GM12878 (cell line): Measurements from ENCODE around the gene FGD5. TPM values are rescaled to one million over a fixed set of nuclear protein-coding genes. Genes with fewer than 3 reads are reported as not detected.

Source experiments
- ATAC-seq: fragments of 200-7000 bp; cut with Tn5 transposase; 3 replicates; pipeline ENCODE4 v1.9.1; 2020; ENCODE audit warnings: mild to moderate bottlenecking, moderate library complexity
- BruUV-seq: library from RNA; stranded (reverse); fragments of 400-500 nt; replicated peaks from 2 replicates; lab custom pipeline; 2021; lab: Mats Ljungman, UMichigan
- CTCF ChIA-PET: fragments of 300-600 bp; sonication (Branson Sonifier 250); formaldehyde crosslinking; extraction: SDS; loops from one replicate; lab custom pipeline; 2021; ENCODE audit warnings: inconsistent platforms; lab: Yijun Ruan, JAX
- POLR2A ChIA-PET: fragments of 350-600 bp; formaldehyde crosslinking; extraction: SDS; loops from one replicate; lab custom pipeline; 2021; ENCODE audit warnings: inconsistent platforms; lab: Charles Lee
- RAD21 ChIA-PET: fragments of 300-600 bp; sonication (Branson Sonifier 250); formaldehyde crosslinking; loops from one replicate; lab custom pipeline; 2023; ENCODE audit warnings: antibody characterized with exemption; ENCODE audit not compliant: unreplicated experiment; lab: Charles Lee
- SMC1A ChIA-PET: fragments of 300-600 bp; sonication (Branson Sonifier 250); formaldehyde crosslinking; loops from one replicate; lab custom pipeline; 2023; ENCODE audit not compliant: unreplicated experiment, uncharacterized antibody; lab: Charles Lee
- DNase-seq: peaks from one replicate; pipeline ENCODE4 v3.0.0-alpha.2; 2011; ENCODE audit warnings: low read depth, low spot score
- FAIRE-seq: peaks from 3 replicates; lab custom pipeline; 2011; peaks lifted over from hg19 to GRCh38; lab: Jason Lieb, UNC
- H2AFZ ChIP-seq: 2 replicates; pipeline ENCODE4 v1.6.0; 2011; ENCODE audit warnings: low read depth, low read length, control low read depth; ENCODE audit not compliant: control insufficient read depth
- H3K27ac ChIP-seq: 2 replicates; pipeline ENCODE4 v1.5.1; 2011; ENCODE audit warnings: control low read depth; ENCODE audit not compliant: control insufficient read depth, insufficient read depth
- H3K27me3 ChIP-seq, 2 experiments: replicated peaks in 1 of 2; 2 replicates each; pipeline versions ENCODE4 v1.6.0 to v1.6.1; 2011; ENCODE audit warnings: low read length in 1 of 2; ENCODE audit not compliant: control insufficient read depth in 2 of 2, insufficient read depth in 2 of 2
- H3K36me3 ChIP-seq, 2 experiments: 2 replicates each; pipeline ENCODE4 v1.5.1; 2011; ENCODE audit warnings: low read length in 1 of 2; ENCODE audit not compliant: control insufficient read depth in 2 of 2, insufficient read depth in 2 of 2
- H3K4me1 ChIP-seq: 2 replicates; pipeline ENCODE4 v1.6.1; 2011; ENCODE audit warnings: mild to moderate bottlenecking, low read length, moderate library complexity, mixed read lengths; ENCODE audit not compliant: control insufficient read depth, insufficient read depth
- H3K4me2 ChIP-seq: 2 replicates; pipeline ENCODE4 v1.6.0; 2011; ENCODE audit warnings: control low read depth; ENCODE audit not compliant: control insufficient read depth, insufficient read depth
- H3K4me3 ChIP-seq: fragments of 200-600 bp; sonication (generic); 2 replicates; pipeline ENCODE4 v1.5.1; 2016
- H3K79me2 ChIP-seq: 2 replicates; pipeline ENCODE4 v1.6.0; 2011; ENCODE audit warnings: low read length; ENCODE audit not compliant: control insufficient read depth, insufficient read depth
- H3K9ac ChIP-seq: 2 replicates; pipeline ENCODE4 v1.8.0; 2011; ENCODE audit warnings: low read length, control low read depth, mixed read lengths; ENCODE audit not compliant: control insufficient read depth, insufficient read depth
- H3K9me3 ChIP-seq: replicated peaks from 3 replicates; pipeline ENCODE4 v1.5.1; 2011; ENCODE audit warnings: mild to moderate bottlenecking, low read length; ENCODE audit not compliant: control insufficient read depth, insufficient read depth
- H4K20me1 ChIP-seq: 2 replicates; pipeline ENCODE4 v1.6.0; 2011; ENCODE audit not compliant: control insufficient read depth, insufficient read depth
- ATF7 ChIP-seq: fragments of 450-650 bp; IDR thresholded peaks from 2 replicates; pipeline ENCODE4 v1.6.1; 2016; ENCODE audit warnings: low read depth, mild to moderate bottlenecking
- BACH1 ChIP-seq: fragments of 450-650 bp; IDR thresholded peaks from 2 replicates; pipeline ENCODE4 v1.6.1; 2017; ENCODE audit warnings: mild to moderate bottlenecking, borderline replicate concordance
- BMI1 ChIP-seq: fragments of 450-650 bp; IDR thresholded peaks from 2 replicates; pipeline ENCODE4 v1.6.1; 2016; ENCODE audit warnings: mild to moderate bottlenecking, moderate library complexity, borderline replicate concordance
- CBFB ChIP-seq: IDR thresholded peaks from 2 replicates; pipeline ENCODE4 v1.6.1; 2016; ENCODE audit warnings: antibody characterized with exemption, low read depth
- CHD2 ChIP-seq: IDR thresholded peaks from 2 replicates; pipeline ENCODE4 v1.6.1; 2011; ENCODE audit warnings: low read depth, low read length, improper control_type of control experiment, borderline replicate concordance
- ELK1 ChIP-seq: IDR thresholded peaks from 2 replicates; pipeline ENCODE4 v1.6.1; 2012; ENCODE audit warnings: low read depth, low read length, improper control_type of control experiment
- FOS ChIP-seq: IDR thresholded peaks from 3 replicates; pipeline ENCODE4 v1.6.1; 2011; ENCODE audit warnings: borderline replicate concordance; ENCODE audit not compliant: insufficient read length; ENCODE audit errors: extremely low read depth
- IKZF2 ChIP-seq, 2 experiments: fragments of 450-650 bp; IDR thresholded peaks; 2 replicates each; pipeline ENCODE4 v1.6.1; 2017; ENCODE audit warnings: mild to moderate bottlenecking in 2 of 2, moderate library complexity in 2 of 2
- IRF4 ChIP-seq: IDR thresholded peaks from 2 replicates; pipeline ENCODE4 v1.6.1; 2011; ENCODE audit warnings: low read depth, low read length
- JUNB ChIP-seq: IDR thresholded peaks from 2 replicates; pipeline ENCODE4 v1.6.1; 2016; ENCODE audit warnings: antibody characterized with exemption, mild to moderate bottlenecking
- JUND ChIP-seq: IDR thresholded peaks from 2 replicates; pipeline ENCODE4 v1.6.1; 2012; ENCODE audit warnings: low read depth, mild to moderate bottlenecking, low read length, improper control_type of control experiment, moderate library complexity
- POLR2AphosphoS5 ChIP-seq: IDR thresholded peaks from 2 replicates; pipeline ENCODE4 v1.6.1; 2011; ENCODE audit warnings: mild to moderate bottlenecking, low read length, inconsistent platforms
- RFX5 ChIP-seq: IDR thresholded peaks from 2 replicates; pipeline ENCODE4 v1.6.1; 2011; ENCODE audit warnings: low read depth, low read length, improper control_type of control experiment
- SIN3A ChIP-seq: IDR thresholded peaks from 2 replicates; pipeline ENCODE4 v1.6.1; 2012; ENCODE audit warnings: low read depth, low read length, improper control_type of control experiment
- SP1 ChIP-seq: IDR thresholded peaks from one replicate; pipeline ENCODE4 v1.6.1; 2011; ENCODE audit warnings: low read depth, low read length
- TAF1 ChIP-seq: IDR thresholded peaks from 2 replicates; pipeline ENCODE4 v1.6.1; 2011; ENCODE audit warnings: mild to moderate bottlenecking, low read depth, low read length, borderline replicate concordance
- TBL1XR1 ChIP-seq: IDR thresholded peaks from 2 replicates; pipeline ENCODE4 v1.6.1; 2012; ENCODE audit warnings: low read depth, low read length, improper control_type of control experiment
- USF1 ChIP-seq: IDR thresholded peaks from 2 replicates; pipeline ENCODE4 v1.6.1; 2011; ENCODE audit warnings: borderline replicate concordance, low read depth, mild to moderate bottlenecking, moderate library complexity, mixed read lengths, low read length; ENCODE audit not compliant: insufficient read depth; ENCODE audit errors: extremely low read length
- ZBTB11 ChIP-seq: fragments of 450-650 bp; formaldehyde crosslinking; IDR thresholded peaks from 2 replicates; pipeline ENCODE4 v1.5.0; 2022; ENCODE audit warnings: mild to moderate bottlenecking, missing genetic modification characterization
- WGBS: methylation state at CpG from one replicate; pipeline ENCODE4 v1.1.6; 2016; ENCODE audit warnings: low lambda C conversion rate; ENCODE audit not compliant: insufficient replicate concordance, insufficient coverage; ENCODE audit errors: missing lambda C conversion rate; 5-methylcytosine and 5-hydroxymethylcytosine counted together
- in situ Hi-C: fragments of 300-500 bp; cut with MboI; formaldehyde crosslinking; loops from 9 replicates; pipeline ENCODE4 v1.14.3; 2018; ENCODE audit warnings: mixed read lengths
- intact Hi-C: fragments of 100-400 bp; cut with micrococcal nuclease; formaldehyde crosslinking; loops from one replicate; pipeline ENCODE4 v1.14.2; 2022; ENCODE audit not compliant: unreplicated experiment
- polyA plus RNA-seq, 11 experiments: library from polyadenylated mRNA; depleted of rRNA in 4 of 11; unstranded in 6 of 11; stranded (reverse) in 5 of 11; fragments of >200 nt; fragmentation: Nextera tagmentation in 4 of 11; fragmentation: Illumina TruSeq in 1 of 11; extraction: Ambion mirVana in 4 of 11; extraction: Trizol in 1 of 11; gene quantifications; 1 replicate in 1 of 11; 2 replicates in 10 of 11; pipeline versions ENCODE4 v1.2.1 to v1.2.3, GENCODE V29; 2011 to 2016; ENCODE audit warnings: inconsistent platforms in 2 of 11, missing spikeins in 2 of 11, low read depth in 1 of 11
- total RNA-seq, 4 experiments: library from RNA; depleted of rRNA in 3 of 4; stranded (reverse); fragments of >200 nt in 3 of 4; fragmentation: Illumina TruSeq in 1 of 4; extraction: Trizol in 1 of 4; gene quantifications; 2 replicates each; pipeline versions ENCODE4 v1.2.1 to v1.2.3, GENCODE V29; 2013 to 2021

Gene FGD5
- total and polyA plus RNA-seq, 10 of the 15 experiments (the other 5 are each of a cell fraction or from before 2014, with no cell fraction given) = 0.03 to 0.13 (median 0.11) TPM; not detected in 3

GRCh38 chr3:14814411-14814871, 4.3 kb upstream of the FGD5 start:
- no TSS peak for BruUV-seq
- Histone ChIP-seq H3K79me2 (no peaks in the 10 kb centered on the region), H3K4me2 (no peak overlapping the region), H3K27me3 (peaks cover 16 to 21% of the 10 kb centered on the region in 2 experiments), H3K4me3 (no peak overlapping the region), H3K4me1 (no peaks in the 10 kb centered on the region), H3K9ac (no peak overlapping the region), H4K20me1 (no peaks in the 10 kb centered on the region), H3K9me3 (no peaks in the 10 kb centered on the region), H3K27ac (no peak overlapping the region), H2AFZ (no peak overlapping the region)
- WGBS = 67% methylated on average over 4 of the region's 4 CpGs
- FAIRE-seq (no peak), ATAC-seq (no peak), DNase-seq (no peak)
- in situ Hi-C loops = no loop called here
- ChIA-PET POLR2A (no interaction called here), RAD21 (no interaction called here), CTCF (no interaction called here)
- intact Hi-C loops = no loop called here
- no peak for TF ChIP-seq IRF4
- TF ChIP-seq BACH1 = no peak
- no peak for TF ChIP-seq BMI1
- no peak for TF ChIP-seq POLR2AphosphoS5
- TF ChIP-seq SIN3A = no peak
- TF ChIP-seq FOS = no peak
- TF ChIP-seq ZBTB11 (CRISPR knock-in tag) = no peak
- no peak for TF ChIP-seq SP1
- TF ChIP-seq RFX5 = no peak
- TF ChIP-seq ATF7 = no peak
- TF ChIP-seq CHD2 = no peak
- no peak for TF ChIP-seq JUNB
- TF ChIP-seq JUND = no peak
- no peak for TF ChIP-seq ELK1
- no peak for TF ChIP-seq TAF1
- TF ChIP-seq USF1 = no peak
- no peak for TF ChIP-seq IKZF2 (IDR thresholded peaks at IDR 0.05)
- TF ChIP-seq CBFB = no peak
- TF ChIP-seq TBL1XR1 = no peak
- TF ChIP-seq, all 136 proteins: peak for 0
- no peaks in the 10 kb centered on the region for H3K36me3 ChIP-seq
- SMC1A ChIA-PET = interaction anchor here (0.6 to 1.7 kb wide), 4 partner anchors 16 to 526 kb away, joined by 3 to 7 read pairs (median 4); no protein-coding TSS in a partner anchor
